Esophagus squamous epithelium (tissue), 5 donors: ENCODE measurements around the gene TMEM168. TPM values are rescaled to one million over a fixed set of nuclear protein-coding genes. Genes with fewer than 3 reads are reported as not detected.
"Not testable (repeated sequence)": the region's sequence is repeated elsewhere in the genome, so short reads cannot be mapped to it uniquely, and the experiment has no call there.

ENCODE experiments used
- DNase-seq: peaks from one replicate; lab custom pipeline; 2025; lab: John Stamatoyannopoulos, UW
- H3K27ac ChIP-seq, 4 donors: fragments of 200-600 bp; sonication (generic); one replicate each; pipeline ENCODE4 v1.5.1; 2016 to 2019; ENCODE audit warnings: mild to moderate bottlenecking in 1 of 4
- H3K27me3 ChIP-seq, 4 donors: fragments of 200-600 bp; sonication (generic); 1 replicate in 3 of 4; 2 replicates in 1 of 4; pipeline versions ENCODE4 v1.5.1 to v1.6.0; 2017 to 2021; ENCODE audit warnings: antibody characterized with exemption in 1 of 4
- H3K36me3 ChIP-seq, 3 donors: fragments of 200-600 bp; sonication (generic); one replicate each; pipeline ENCODE4 v1.5.1; 2016 to 2019
- H3K4me1 ChIP-seq, 3 donors: fragments of 200-600 bp; sonication (generic); one replicate each; pipeline ENCODE4 v1.5.1; 2017 to 2019
- H3K4me3 ChIP-seq, 4 donors: fragments of 200-600 bp; sonication (generic); 1 replicate in 3 of 4; 2 replicates in 1 of 4; pipeline ENCODE4 v1.5.1; 2016 to 2019; ENCODE audit warnings: mild to moderate bottlenecking in 2 of 4, moderate library complexity in 1 of 4
- H3K9me3 ChIP-seq, 3 donors: fragments of 200-600 bp; sonication (generic); one replicate each; pipeline ENCODE4 v1.5.1; 2016 to 2019
- CTCF ChIP-seq, 6 experiments: fragments of 450-650 bp in 4 of 6; fragments of 200-600 bp in 2 of 6; sonication (generic) in 2 of 6; IDR thresholded peaks; one replicate each; pipeline ENCODE4 v1.5.1; 2016 to 2019; ENCODE audit warnings: antibody characterized with exemption in 6 of 6, mild to moderate bottlenecking in 4 of 6, moderate library complexity in 4 of 6
- POLR2A ChIP-seq, 4 donors: fragments of 450-650 bp; IDR thresholded peaks; one replicate each; pipeline ENCODE4 v1.6.1; 2017; ENCODE audit warnings: antibody characterized with exemption in 4 of 4, mild to moderate bottlenecking in 4 of 4, moderate library complexity in 3 of 4
- WGBS, 2 donors: methylation state at CpG; one replicate each; pipeline ENCODE4 v1.1.5; 2018; 5-methylcytosine and 5-hydroxymethylcytosine counted together
- intact Hi-C: fragments of 100-400 bp; cut with DNase I; formaldehyde crosslinking; loops from one replicate; pipeline ENCODE4 v1.15.0; 2022
- total RNA-seq, 4 donors: library from RNA; depleted of rRNA; stranded (reverse); fragments of >200 nt; gene quantifications; one replicate each; pipeline ENCODE4 v1.1.0, GENCODE V29; 2016
- donor health status: DM: yes; HTN: yes; CAD: no.

TMEM168 gene
- total RNA-seq, 4 donors from 2014 or later = 16.5 to 32.6 (median 21.6) TPM

- H3K9me3 ChIP-seq = peaks cover 0 to 36% (median 8%) of the 10 kb centered on the region in 3 donors
- H3K4me1 ChIP-seq = no peaks in the 10 kb centered on the region
- no peaks in the 10 kb centered on the region for H3K27me3 ChIP-seq
- no peak for DNase-seq
- H3K4me3 ChIP-seq = no peak overlapping the region
- intact Hi-C loops = no loop called here
- WGBS, 2 donors = 88 to 91% methylated on average over 1 of the region's 1 CpG
- H3K36me3 ChIP-seq = no peaks in the 10 kb centered on the region
- TF ChIP-seq CTCF (IDR thresholded peaks at IDR 0.05) (no peak), POLR2A (IDR thresholded peaks at IDR 0.05) (no peak)
- no peak overlapping the region for H3K27ac ChIP-seq
Observed at GRCh38 chr7:112735261-112735660, 54.9 kb downstream of the TMEM168 start.

- 80 to 85% methylated on average over 2 of the region's 2 CpGs for WGBS, 2 donors
- intact Hi-C loops, DNase-seq, H3K4me3 ChIP-seq, H3K36me3 ChIP-seq, H3K27me3 ChIP-seq, H3K4me1 ChIP-seq, H3K27ac ChIP-seq: not testable (repeated sequence)
- peaks cover 0 to 41% (median 8%) of the 10 kb centered on the region in 3 donors for H3K9me3 ChIP-seq
Observed at GRCh38 chr7:112731324-112731723, 58.9 kb downstream of the TMEM168 start.

DNA sequence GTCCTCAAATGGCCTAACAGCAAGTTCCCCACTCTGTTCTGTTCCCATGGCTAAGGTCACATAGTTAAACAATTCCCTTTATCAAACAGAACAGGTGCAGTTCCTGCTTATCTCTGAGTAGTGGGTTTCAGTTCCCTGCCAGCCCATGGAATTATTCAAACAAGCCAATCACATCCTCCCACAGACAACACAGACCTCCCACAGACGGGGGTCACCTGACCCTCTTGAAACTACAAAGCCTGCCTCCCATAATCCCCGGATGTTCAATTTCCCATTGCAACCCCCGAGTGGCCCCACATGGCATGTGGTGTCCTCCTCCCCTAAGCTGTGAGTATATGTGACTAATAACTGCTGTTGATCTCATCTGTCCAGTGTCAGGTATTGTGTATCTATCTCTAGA is 64.1 kb downstream of the TMEM168 start:
- no peak for DNase-seq
- Histone ChIP-seq H3K4me3 (no peak overlapping the region), H3K4me1 (no peaks in the 10 kb centered on the region), H3K27me3 (no peaks in the 10 kb centered on the region), H3K27ac (no peak overlapping the region), H3K9me3 (peaks cover 0 to 11% (median 0%) of the 10 kb centered on the region in 3 donors), H3K36me3 (no peaks in the 10 kb centered on the region)
- intact Hi-C loops = no loop called here
- no peak for TF ChIP-seq CTCF (IDR thresholded peaks at IDR 0.05)
- no peak for TF ChIP-seq POLR2A (IDR thresholded peaks at IDR 0.05)
- 90 to 94% methylated on average over 1 to 2 of the region's 3 CpGs for WGBS, 2 donors

GRCh38 chr7:112723416-112723815 is 66.8 kb downstream of the TMEM168 start:
- no peak for DNase-seq
- no peak overlapping the region for H3K27ac ChIP-seq
- 80 to 83% methylated on average over 4 of the region's 4 CpGs for WGBS, 2 donors
- no peaks in the 10 kb centered on the region for H3K4me1 ChIP-seq
- peaks cover 0 to 3% (median 0%) of the 10 kb centered on the region in 3 donors for H3K9me3 ChIP-seq
- no peaks in the 10 kb centered on the region for H3K27me3 ChIP-seq
- intact Hi-C loops = no loop called here
- no peak overlapping the region for H3K4me3 ChIP-seq
- no peaks in the 10 kb centered on the region for H3K36me3 ChIP-seq
- no peak for TF ChIP-seq CTCF (IDR thresholded peaks at IDR 0.05)
- no peak for TF ChIP-seq POLR2A (IDR thresholded peaks at IDR 0.05)

DNA sequence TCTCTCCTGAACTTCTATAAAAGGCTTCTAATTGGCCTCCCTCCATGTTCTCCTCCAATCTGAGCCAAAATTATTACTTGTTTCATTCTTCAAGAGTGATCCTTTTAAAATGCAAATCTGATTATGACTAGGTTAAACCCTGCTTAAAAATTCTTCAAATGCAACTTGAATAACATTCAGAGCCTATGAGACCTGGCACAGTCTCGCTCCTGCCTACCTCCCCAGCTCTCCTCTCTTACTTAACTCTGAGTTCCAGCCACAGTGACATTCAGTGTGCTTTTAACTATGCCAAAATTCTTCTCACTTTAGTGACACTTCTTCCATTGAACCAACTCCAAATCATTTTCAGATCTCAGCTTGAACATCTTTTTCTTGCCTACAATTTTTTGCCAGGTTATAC is 68.8 kb downstream of the TMEM168 start:
- Histone ChIP-seq H3K27me3 (no peaks in the 10 kb centered on the region), H3K4me1 (no peaks in the 10 kb centered on the region), H3K27ac (no peak overlapping the region), H3K4me3 (no peak overlapping the region), H3K36me3 (no peaks in the 10 kb centered on the region), H3K9me3 (no peaks in the 10 kb centered on the region)
- DNase-seq = no peak
- TF ChIP-seq CTCF (IDR thresholded peaks at IDR 0.05) (no peak), POLR2A (IDR thresholded peaks at IDR 0.05) (no peak)
- WGBS, 2 donors = 6 to 17% methylated on average over 1 of the region's 1 CpG
- intact Hi-C loops = no loop called here

- 75 to 79% methylated on average over 4 of the region's 4 CpGs for WGBS, 2 donors
- no peak for DNase-seq
- Histone ChIP-seq H3K9me3 (no peaks in the 10 kb centered on the region), H3K27ac (no peak overlapping the region), H3K36me3 (no peaks in the 10 kb centered on the region), H3K4me3 (no peak overlapping the region), H3K4me1 (no peaks in the 10 kb centered on the region), H3K27me3 (no peaks in the 10 kb centered on the region)
- TF ChIP-seq CTCF (IDR thresholded peaks at IDR 0.05) (no peak), POLR2A (IDR thresholded peaks at IDR 0.05) (no peak)
- intact Hi-C loops = no loop called here
Observed at GRCh38 chr7:112715525-112715924, 74.7 kb downstream of the TMEM168 start.
